WTC11 (cell line): ENCODE measurements around the gene PRKN. TPM values are rescaled to one million over a fixed set of nuclear protein-coding genes. Genes with fewer than 3 reads are reported as not detected.

Experiments used
- ATAC-seq: fragments of 200-7000 bp; cut with Tn5 transposase; 2 replicates; pipeline ENCODE4 v1.10.0; 2021; ENCODE audit warnings: mild to moderate bottlenecking, moderate library complexity
- CTCF ChIA-PET: fragments of 300-600 bp; sonication (Branson Sonifier 250); formaldehyde crosslinking; loops from one replicate; lab custom pipeline; 2021; ENCODE audit warnings: antibody characterized with exemption; lab: Charles Lee
- POLR2A ChIA-PET: fragments of 350-600 bp; sonication (Branson Sonifier 250); formaldehyde crosslinking; loops from one replicate; lab custom pipeline; 2021; ENCODE audit warnings: antibody characterized with exemption; lab: Charles Lee
- DNase-seq: peaks from one replicate; pipeline ENCODE4 v3.0.0; 2021; ENCODE audit warnings: low spot score
- H3K27ac Mint-ChIP-seq: 2 replicates; pipeline ENCODE4 v1.8.0; 2021; ENCODE audit warnings: mixed read lengths
- H3K27me3 Mint-ChIP-seq: 2 replicates; pipeline ENCODE4 v1.8.0; 2021; ENCODE audit warnings: low read depth, mild to moderate bottlenecking, moderate library complexity, mixed read lengths
- H3K36me3 Mint-ChIP-seq: 2 replicates; pipeline ENCODE4 v1.8.0; 2021; ENCODE audit warnings: mixed read lengths
- H3K4me1 Mint-ChIP-seq: 2 replicates; pipeline ENCODE4 v1.8.0; 2022; ENCODE audit warnings: mixed read lengths
- H3K4me3 Mint-ChIP-seq: 2 replicates; pipeline ENCODE4 v1.8.0; 2021; ENCODE audit warnings: mild to moderate bottlenecking, moderate library complexity, mixed read lengths
- H3K9me3 Mint-ChIP-seq: 2 replicates; pipeline ENCODE4 v1.8.0; 2021; ENCODE audit warnings: mixed read lengths
- AFF4 ChIP-seq: sonication (generic); formaldehyde crosslinking; IDR thresholded peaks from 2 replicates; pipeline ENCODE4 v1.8.1; 2023; ENCODE audit warnings: mild to moderate bottlenecking, missing genetic modification reagents, borderline replicate concordance
- ATF6 ChIP-seq: sonication (generic); formaldehyde crosslinking; IDR thresholded peaks from 2 replicates; pipeline ENCODE4 v1.8.1; 2023; ENCODE audit warnings: mild to moderate bottlenecking, missing genetic modification reagents
- CTCF ChIP-seq: fragments of 200-600 bp; IDR thresholded peaks from 2 replicates; pipeline ENCODE4 v1.8.0; 2022; ENCODE audit warnings: antibody characterized with exemption
- FOXJ3 ChIP-seq: sonication (generic); formaldehyde crosslinking; IDR thresholded peaks from 2 replicates; pipeline ENCODE4 v1.9.0; 2021; ENCODE audit warnings: missing genetic modification reagents, mild to moderate bottlenecking, borderline replicate concordance
- KAT7 ChIP-seq: sonication (generic); formaldehyde crosslinking; IDR thresholded peaks from 2 replicates; pipeline ENCODE4 v1.8.1; 2023; ENCODE audit warnings: missing genetic modification reagents, mild to moderate bottlenecking, borderline replicate concordance
- MXD4 ChIP-seq: fragments of 250-450 bp; sonication (Bioruptor Pico); IDR thresholded peaks from 2 replicates; pipeline ENCODE4 v1.8.0; 2021; ENCODE audit warnings: mild to moderate bottlenecking, moderate library complexity, borderline replicate concordance
- NFYB ChIP-seq: sonication (generic); formaldehyde crosslinking; conservative IDR thresholded peaks from 2 replicates; pipeline ENCODE4 v1.8.0; 2022; ENCODE audit warnings: low read depth, missing genetic modification reagents
- NR2C2 ChIP-seq: sonication (generic); formaldehyde crosslinking; IDR thresholded peaks from 2 replicates; pipeline ENCODE4 v1.8.0; 2022; ENCODE audit warnings: mild to moderate bottlenecking, missing genetic modification reagents
- PREB ChIP-seq: sonication (generic); formaldehyde crosslinking; IDR thresholded peaks from 2 replicates; pipeline ENCODE4 v1.8.1; 2022; ENCODE audit warnings: mild to moderate bottlenecking, missing genetic modification reagents, moderate library complexity, borderline replicate concordance
- SP1 ChIP-seq: sonication (generic); formaldehyde crosslinking; conservative IDR thresholded peaks from 2 replicates; pipeline ENCODE4 v1.8.1; 2022; ENCODE audit warnings: missing genetic modification reagents
- STAT6 ChIP-seq: sonication (generic); formaldehyde crosslinking; conservative IDR thresholded peaks from 2 replicates; pipeline ENCODE4 v1.8.1; 2023; ENCODE audit warnings: mild to moderate bottlenecking, low read depth, missing genetic modification reagents, moderate library complexity
- ZNF219 ChIP-seq: sonication (generic); formaldehyde crosslinking; IDR thresholded peaks from 2 replicates; pipeline ENCODE4 v1.8.0; 2023; ENCODE audit warnings: missing genetic modification reagents, mild to moderate bottlenecking, borderline replicate concordance
- ZNF232 ChIP-seq: sonication (generic); formaldehyde crosslinking; IDR thresholded peaks from 2 replicates; pipeline ENCODE4 v1.8.0; 2022; ENCODE audit warnings: mild to moderate bottlenecking, missing genetic modification reagents
- ZNF317 ChIP-seq: sonication (generic); formaldehyde crosslinking; IDR thresholded peaks from 2 replicates; pipeline ENCODE4 v1.8.1; 2023; ENCODE audit warnings: low read depth, mild to moderate bottlenecking, moderate library complexity, missing genetic modification reagents, borderline replicate concordance
- ZNF423 ChIP-seq: fragments of 250-450 bp; sonication (Bioruptor Pico); IDR thresholded peaks from 2 replicates; pipeline ENCODE4 v2.1.2; 2022; ENCODE audit warnings: mild to moderate bottlenecking, moderate library complexity
- ZSCAN18 ChIP-seq: fragments of 250-450 bp; sonication (Bioruptor Pico); IDR thresholded peaks from 2 replicates; pipeline ENCODE4 v2.1.2; 2022; ENCODE audit warnings: mild to moderate bottlenecking, moderate library complexity
- total RNA-seq: library from RNA; stranded (reverse); gene quantifications from 3 replicates; pipeline ENCODE4 v1.2.3, GENCODE V29; 2021

The PRKN gene
- total RNA-seq, 1 experiment from 2014 or later, result 0.59 TPM

GRCh38 chr6:161440299-161440698, 1287.3 kb downstream of the PRKN start:
- Mint-ChIP-seq H3K4me3 (no peak overlapping the region), H3K27ac (no peak overlapping the region), H3K36me3 (no peaks in the 10 kb centered on the region), H3K27me3 (peaks cover 43% of the 10 kb centered on the region), H3K9me3 (no peaks in the 10 kb centered on the region), H3K4me1 (peaks cover 32% of the 10 kb centered on the region)
- ChIA-PET CTCF (interaction anchor here (0.6 to 2.8 kb wide), 4 partner anchors 22 to 255 kb away, joined by 4 to 19 read pairs (median 4); no protein-coding TSS in a partner anchor), POLR2A (interaction anchor here (0.7 kb wide), 1 partner anchor 59 kb away, joined by 3 read pairs; no protein-coding TSS in a partner anchor)
- ATAC-seq, result no peak
- no peak for TF ChIP-seq KAT7 (CRISPR knock-in tag)
- no peak for DNase-seq

GRCh38 chr6:161439093-161439492, 1288.5 kb downstream of the PRKN start:
- TF ChIP-seq ZNF219 (CRISPR knock-in tag) (no peak), FOXJ3 (CRISPR knock-in tag) (no peak), MXD4 (CRISPR knock-in tag) (no peak), ZSCAN18 (no peak), SP1 (CRISPR knock-in tag) (no peak), STAT6 (CRISPR knock-in tag) (no peak), NR2C2 (CRISPR knock-in tag) (no peak), ATF6 (no peak), ZNF232 (CRISPR knock-in tag) (no peak), ZNF423 (CRISPR knock-in tag) (no peak)
- CTCF ChIA-PET, result interaction anchor here (2.8 kb wide), 1 partner anchor 21 kb away, joined by 19 read pairs; no protein-coding TSS in a partner anchor
- H3K36me3 Mint-ChIP-seq, result no peaks in the 10 kb centered on the region
- ATAC-seq (no peak), DNase-seq (no peak)
- peaks cover 32% of the 10 kb centered on the region for H3K27me3 Mint-ChIP-seq
- H3K4me1 Mint-ChIP-seq, result peaks cover 28% of the 10 kb centered on the region
- no peaks in the 10 kb centered on the region for H3K9me3 Mint-ChIP-seq
- no peak overlapping the region for H3K27ac Mint-ChIP-seq
- POLR2A ChIA-PET, result no interaction called here
- no peak overlapping the region for H3K4me3 Mint-ChIP-seq

GRCh38 chr6:161438430-161439030, 1289.0 kb downstream of the PRKN start:
- peaks cover 30% of the 10 kb centered on the region for H3K27me3 Mint-ChIP-seq
- no peak for ATAC-seq
- H3K36me3 Mint-ChIP-seq, result no peaks in the 10 kb centered on the region
- H3K9me3 Mint-ChIP-seq, result no peaks in the 10 kb centered on the region
- H3K4me3 Mint-ChIP-seq, result no peak overlapping the region
- no peak overlapping the region for H3K27ac Mint-ChIP-seq
- DNase-seq, result no peak
- ChIA-PET CTCF (interaction anchor here (0.9 to 2.8 kb wide), 3 partner anchors 8 to 60 kb away, joined by 3 to 19 read pairs (median 6); no protein-coding TSS in a partner anchor), POLR2A (no interaction called here)
- H3K4me1 Mint-ChIP-seq, result peaks cover 23% of the 10 kb centered on the region
- no peak for TF ChIP-seq NFYB (CRISPR knock-in tag)
- no peak for TF ChIP-seq FOXJ3 (CRISPR knock-in tag)
- no peak for TF ChIP-seq CTCF
- TF ChIP-seq AFF4, result no peak
- no peak for TF ChIP-seq PREB (CRISPR knock-in tag)
- no peak for TF ChIP-seq ZNF317 (CRISPR knock-in tag)
